ENCODE measurements around the gene SH3RF1.

SH3RF1 gene

GRCh38 chr4:169071747-169072146 lies 199.0 kb downstream of the SH3RF1 start:
- FAIRE-seq = no peak
- no peak for DNase-seq (ENCODE audit: insufficient read length, low spot score)

GRCh38 chr4:169070895-169071218 lies 199.9 kb downstream of the SH3RF1 start:
- no peak for DNase-seq (ENCODE audit: insufficient read length, low spot score)
- no peak for TF ChIP-seq PAX5 (IDR thresholded peaks at IDR 0.05; ENCODE audit: insufficient read depth, low read length, severe bottlenecking)
- TF ChIP-seq SPI1 (IDR thresholded peaks at IDR 0.05; ENCODE audit: low read depth, low read length) = no peak
- no peak for TF ChIP-seq TAF1 (IDR thresholded peaks at IDR 0.05; ENCODE audit: low read depth, low read length)
- TF ChIP-seq POLR2A (IDR thresholded peaks at IDR 0.05; ENCODE audit: low read depth, low read length) = no peak
- TF ChIP-seq POLR2AphosphoS5 (IDR thresholded peaks at IDR 0.05; ENCODE audit: low read depth, low read length) = no peak
- TF ChIP-seq POU2F2 (IDR thresholded peaks at IDR 0.05; ENCODE audit: low read depth, low read length) = no peak
- no peak for FAIRE-seq

More at GRCh38 chr4:169071747-169072146, 199.0 kb downstream of the SH3RF1 start:
- no peak for TF ChIP-seq POLR2AphosphoS5 (IDR thresholded peaks at IDR 0.05; ENCODE audit: low read depth, low read length)
- no peak for TF ChIP-seq TAF1 (IDR thresholded peaks at IDR 0.05; ENCODE audit: low read depth, low read length)
- no peak for TF ChIP-seq SPI1 (IDR thresholded peaks at IDR 0.05; ENCODE audit: low read depth, low read length)
- no peak for TF ChIP-seq PAX5 (IDR thresholded peaks at IDR 0.05; ENCODE audit: insufficient read depth, low read length, severe bottlenecking)
- TF ChIP-seq POLR2A (IDR thresholded peaks at IDR 0.05; ENCODE audit: low read depth, low read length) = no peak
- no peak for TF ChIP-seq POU2F2 (IDR thresholded peaks at IDR 0.05; ENCODE audit: low read depth, low read length)

DNA sequence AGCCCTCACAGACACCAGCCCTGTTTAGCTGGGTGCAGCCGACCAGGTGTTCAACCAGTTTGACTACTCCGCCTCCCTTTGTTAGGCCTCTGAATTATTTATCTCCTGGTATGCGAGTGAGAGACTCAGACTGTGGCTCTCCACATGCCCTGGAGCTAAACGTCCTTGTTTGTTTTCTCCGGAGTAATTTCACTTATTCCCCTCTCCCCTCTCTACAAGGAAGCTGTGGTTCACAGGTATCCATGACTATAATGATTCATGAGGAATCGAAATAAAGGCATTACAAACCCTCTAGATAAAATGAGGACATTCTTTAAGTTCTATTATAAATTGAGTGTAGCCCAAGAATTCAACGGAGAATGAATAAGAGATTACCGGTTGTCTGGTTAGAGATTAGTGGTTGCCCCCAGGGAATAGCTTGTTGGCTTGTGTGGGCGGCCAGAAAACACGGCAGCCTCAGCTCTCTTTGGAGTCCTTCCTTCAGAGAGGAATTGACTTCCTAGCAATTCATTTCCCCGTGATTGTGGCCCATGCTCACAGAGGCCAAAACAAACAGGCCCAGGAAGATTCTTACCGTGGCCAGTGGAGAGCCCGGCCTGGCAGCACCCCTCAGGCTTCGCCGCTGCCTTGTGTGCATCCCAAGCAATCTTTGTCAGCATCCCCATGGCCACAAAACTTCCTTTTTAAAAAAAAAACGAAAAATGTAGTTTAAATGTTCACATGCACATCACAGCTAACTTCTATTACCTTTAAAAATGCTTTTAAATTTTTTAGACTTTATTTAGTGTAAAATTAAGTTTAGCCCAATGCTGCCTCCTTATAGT lies 200.5 kb downstream of the SH3RF1 start:
- no peak for DNase-seq (ENCODE audit: insufficient read length, low spot score)
- no peak for FAIRE-seq
- TF ChIP-seq TAF1 (IDR thresholded peaks at IDR 0.05; ENCODE audit: low read depth, low read length) = no peak
- no peak for TF ChIP-seq SPI1 (IDR thresholded peaks at IDR 0.05; ENCODE audit: low read depth, low read length)
- no peak for TF ChIP-seq POU2F2 (IDR thresholded peaks at IDR 0.05; ENCODE audit: low read depth, low read length)
- TF ChIP-seq POLR2A (IDR thresholded peaks at IDR 0.05; ENCODE audit: low read depth, low read length) = no peak

DNA sequence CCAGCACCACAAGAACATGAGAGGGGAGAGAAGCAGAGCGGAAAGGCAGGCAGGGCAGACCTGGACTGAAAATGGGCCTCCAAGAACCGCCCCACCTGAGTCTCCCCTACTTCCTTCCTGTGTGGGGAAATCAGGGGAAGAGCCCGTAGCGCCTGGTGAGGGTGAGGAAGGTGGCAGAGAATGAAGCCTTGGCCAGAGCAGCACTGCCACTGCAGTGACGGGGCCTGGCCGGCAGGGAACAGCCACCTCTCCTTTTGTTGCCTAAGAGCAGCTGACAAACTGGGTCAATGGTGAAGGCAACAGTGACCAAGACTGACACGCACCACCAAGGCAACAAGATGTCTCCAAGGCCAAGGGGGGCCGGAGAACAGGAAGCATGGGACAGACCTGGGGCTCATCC lies 202.3 kb downstream of the SH3RF1 start:
- no peak for DNase-seq (ENCODE audit: insufficient read length, low spot score)
- TF ChIP-seq POLR2AphosphoS5 (IDR thresholded peaks at IDR 0.05; ENCODE audit: low read depth, low read length) = no peak
- TF ChIP-seq POU2F2 (IDR thresholded peaks at IDR 0.05; ENCODE audit: low read depth, low read length) = no peak
- TF ChIP-seq PAX5 (IDR thresholded peaks at IDR 0.05; ENCODE audit: insufficient read depth, low read length, severe bottlenecking) = no peak
- no peak for TF ChIP-seq TAF1 (IDR thresholded peaks at IDR 0.05; ENCODE audit: low read depth, low read length)
- no peak for TF ChIP-seq POLR2A (IDR thresholded peaks at IDR 0.05; ENCODE audit: low read depth, low read length)
- TF ChIP-seq SPI1 (IDR thresholded peaks at IDR 0.05; ENCODE audit: low read depth, low read length) = no peak
- FAIRE-seq = no peak

GRCh38 chr4:169066934-169067333 lies 203.8 kb downstream of the SH3RF1 start:
- FAIRE-seq = no peak
- TF ChIP-seq TAF1 (IDR thresholded peaks at IDR 0.05; ENCODE audit: low read depth, low read length) (no peak), POU2F2 (IDR thresholded peaks at IDR 0.05; ENCODE audit: low read depth, low read length) (no peak), POLR2A (IDR thresholded peaks at IDR 0.05; ENCODE audit: low read depth, low read length) (no peak), SPI1 (IDR thresholded peaks at IDR 0.05; ENCODE audit: low read depth, low read length) (no peak), PAX5 (IDR thresholded peaks at IDR 0.05; ENCODE audit: insufficient read depth, low read length, severe bottlenecking) (no peak), POLR2AphosphoS5 (IDR thresholded peaks at IDR 0.05; ENCODE audit: low read depth, low read length) (no peak)

GRCh38 chr4:169064296-169064695 lies 206.5 kb downstream of the SH3RF1 start:
- no peak for FAIRE-seq
- no peak for DNase-seq (ENCODE audit: insufficient read length, low spot score)
- no peak for TF ChIP-seq POLR2A (IDR thresholded peaks at IDR 0.05; ENCODE audit: low read depth, low read length)
- TF ChIP-seq SPI1 (IDR thresholded peaks at IDR 0.05; ENCODE audit: low read depth, low read length) = no peak
- no peak for TF ChIP-seq POLR2AphosphoS5 (IDR thresholded peaks at IDR 0.05; ENCODE audit: low read depth, low read length)
- TF ChIP-seq TAF1 (IDR thresholded peaks at IDR 0.05; ENCODE audit: low read depth, low read length) = no peak
- TF ChIP-seq POU2F2 (IDR thresholded peaks at IDR 0.05; ENCODE audit: low read depth, low read length) = no peak
- TF ChIP-seq PAX5 (IDR thresholded peaks at IDR 0.05; ENCODE audit: insufficient read depth, low read length, severe bottlenecking) = no peak

More at GRCh38 chr4:169066934-169067333, 203.8 kb downstream of the SH3RF1 start:
- no peak for DNase-seq (ENCODE audit: insufficient read length, low spot score)

GRCh38 chr4:169063441-169063840 lies 207.3 kb downstream of the SH3RF1 start:
- TF ChIP-seq POLR2AphosphoS5 (IDR thresholded peaks at IDR 0.05; ENCODE audit: low read depth, low read length) (no peak), POLR2A (IDR thresholded peaks at IDR 0.05; ENCODE audit: low read depth, low read length) (no peak), SPI1 (IDR thresholded peaks at IDR 0.05; ENCODE audit: low read depth, low read length) (no peak), PAX5 (IDR thresholded peaks at IDR 0.05; ENCODE audit: insufficient read depth, low read length, severe bottlenecking) (no peak), TAF1 (IDR thresholded peaks at IDR 0.05; ENCODE audit: low read depth, low read length) (no peak), POU2F2 (IDR thresholded peaks at IDR 0.05; ENCODE audit: low read depth, low read length) (no peak)
- FAIRE-seq = no peak
- DNase-seq (ENCODE audit: insufficient read length, low spot score) = no peak

DNA sequence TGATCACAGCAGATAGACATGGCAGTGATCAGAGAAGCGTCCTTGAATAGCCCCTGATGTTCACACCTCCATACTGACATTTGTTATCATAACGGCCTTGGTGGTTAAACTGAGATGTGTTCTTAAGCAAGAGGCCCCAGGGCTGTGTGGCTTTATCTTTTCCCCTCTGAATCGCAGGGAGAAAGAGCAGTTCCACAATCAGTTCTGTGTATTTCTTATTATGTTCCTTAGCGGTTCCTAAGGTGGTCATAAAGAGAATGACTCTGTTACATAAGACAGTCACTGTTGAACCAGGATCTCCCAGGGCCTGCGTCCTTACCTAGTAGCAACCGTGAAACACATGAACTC lies 207.9 kb downstream of the SH3RF1 start:
- DNase-seq (ENCODE audit: insufficient read length, low spot score) (no peak), FAIRE-seq (no peak)
- no peak for TF ChIP-seq POLR2AphosphoS5 (IDR thresholded peaks at IDR 0.05; ENCODE audit: low read depth, low read length)
- TF ChIP-seq POU2F2 (IDR thresholded peaks at IDR 0.05; ENCODE audit: low read depth, low read length) = no peak

DNA sequence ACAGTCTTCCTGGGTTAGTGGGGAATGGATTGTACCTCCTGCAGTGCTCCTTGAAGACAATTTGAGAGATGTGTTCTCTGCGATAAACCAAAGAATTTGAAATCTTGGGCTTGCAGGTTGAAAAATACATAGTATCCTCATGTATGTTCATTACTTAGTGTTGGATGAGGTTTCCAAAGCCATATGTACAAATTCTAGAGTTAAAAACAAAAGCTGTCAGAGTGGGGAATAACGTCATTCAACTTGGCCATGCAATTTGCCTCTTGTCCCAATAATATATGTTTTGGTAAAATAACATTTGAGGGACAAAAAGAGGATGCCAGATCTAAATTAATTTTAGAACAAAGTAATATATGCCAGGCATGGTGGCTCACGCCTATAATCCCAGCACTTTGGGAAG lies 209.4 kb downstream of the SH3RF1 start:
- FAIRE-seq = no peak
- DNase-seq (ENCODE audit: insufficient read length, low spot score) = no peak
- no peak for TF ChIP-seq POLR2AphosphoS5 (IDR thresholded peaks at IDR 0.05; ENCODE audit: low read depth, low read length)
- no peak for TF ChIP-seq POLR2A (IDR thresholded peaks at IDR 0.05; ENCODE audit: low read depth, low read length)
- no peak for TF ChIP-seq PAX5 (IDR thresholded peaks at IDR 0.05; ENCODE audit: insufficient read depth, low read length, severe bottlenecking)
- TF ChIP-seq SPI1 (IDR thresholded peaks at IDR 0.05; ENCODE audit: low read depth, low read length) = no peak
- TF ChIP-seq TAF1 (IDR thresholded peaks at IDR 0.05; ENCODE audit: low read depth, low read length) = no peak

All from GM12891 (cell line).